Tibial nerve (tissue), 4 donors: ENCODE results near the gene PLXNB1. TPM values are rescaled to one million over a fixed set of nuclear protein-coding genes. Genes with fewer than 3 reads are reported as not detected.
"Not testable (repeated sequence)": the region's sequence is repeated elsewhere in the genome, so short reads cannot be mapped to it uniquely, and the experiment has no call there.

Experiments
- DNase-seq, 2 donors: peaks; one replicate each; pipeline ENCODE4 v3.0.0-alpha.2; 2019; ENCODE audit warnings: low spot score in 2 of 2
- H3K27ac ChIP-seq, 4 donors: fragments of 200-600 bp; sonication (generic) in 3 of 4; one replicate each; pipeline ENCODE4 v1.5.1; 2017 to 2019; ENCODE audit warnings: mild to moderate bottlenecking in 1 of 4
- H3K27me3 ChIP-seq, 2 donors: fragments of 200-600 bp; sonication (generic) in 1 of 2; one replicate each; pipeline versions ENCODE4 v1.5.1 to v1.6.0; 2017 to 2019
- H3K36me3 ChIP-seq, 3 donors: fragments of 200-600 bp; sonication (generic); one replicate each; pipeline ENCODE4 v1.5.1; 2018 to 2019
- H3K4me1 ChIP-seq, 4 donors: fragments of 200-600 bp; sonication (generic) in 3 of 4; one replicate each; pipeline ENCODE4 v1.5.1; 2017 to 2019
- H3K4me3 ChIP-seq, 4 donors: fragments of 200-600 bp; sonication (generic) in 3 of 4; one replicate each; pipeline ENCODE4 v1.5.1; 2017 to 2019; ENCODE audit warnings: mild to moderate bottlenecking in 1 of 4, moderate library complexity in 1 of 4
- H3K9me3 ChIP-seq, 4 donors: fragments of 200-600 bp; sonication (generic) in 3 of 4; one replicate each; pipeline ENCODE4 v1.5.1; 2017 to 2019
- CTCF ChIP-seq, 5 experiments: fragments of 200-600 bp in 3 of 5; fragments of 450-650 bp in 2 of 5; sonication (generic) in 3 of 5; IDR thresholded peaks; one replicate each; pipeline ENCODE4 v1.5.1; 2016 to 2019; ENCODE audit warnings: antibody characterized with exemption in 5 of 5, mild to moderate bottlenecking in 3 of 5, moderate library complexity in 2 of 5
- EP300 ChIP-seq, 2 donors: sonication (generic); formaldehyde crosslinking; IDR thresholded peaks; one replicate each; pipeline ENCODE4 v1.6.1; 2017; ENCODE audit warnings: antibody characterized with exemption in 2 of 2, mild to moderate bottlenecking in 1 of 2
- POLR2A ChIP-seq, 2 donors: fragments of 450-650 bp; IDR thresholded peaks; one replicate each; pipeline ENCODE4 v1.6.1; 2017; ENCODE audit warnings: antibody characterized with exemption in 2 of 2, mild to moderate bottlenecking in 2 of 2, moderate library complexity in 2 of 2
- WGBS, 2 donors: methylation state at CpG; one replicate each; pipeline ENCODE4 v1.1.5; 2018; 5-methylcytosine and 5-hydroxymethylcytosine counted together
- total RNA-seq, 4 donors: library from RNA; depleted of rRNA; stranded (reverse); fragments of >200 nt; gene quantifications; one replicate each; pipeline ENCODE4 v1.1.0, GENCODE V29; 2016

The PLXNB1 gene
- total RNA-seq, 4 donors from 2014 or later, result 216 to 379 (median 339) TPM

GRCh38 chr3:48464713-48465221, 34.9 kb upstream of the PLXNB1 start:
- DNase-seq, result no peak
- no peak overlapping the region for H3K4me3 ChIP-seq
- H3K36me3 ChIP-seq, result peaks cover under 1 to 74% (median 6%) of the 10 kb centered on the region in 3 donors
- H3K9me3 ChIP-seq, result no peaks in the 10 kb centered on the region
- H3K4me1 ChIP-seq, result peaks cover 0 to 45% (median 38%) of the 10 kb centered on the region in 4 donors
- 87 to 95% methylated on average over 11 to 16 of the region's 17 CpGs for WGBS, 2 donors
- H3K27ac ChIP-seq, result peak overlapping the region; percentile 98 to 99 (median 98)
- no peaks in the 10 kb centered on the region for H3K27me3 ChIP-seq
- TF ChIP-seq CTCF (IDR thresholded peaks at IDR 0.05), result no peak

GRCh38 chr3:48463703-48464102, 33.8 kb upstream of the PLXNB1 start:
- H3K9me3 ChIP-seq, result no peaks in the 10 kb centered on the region
- peaks cover 0 to 34% (median 29%) of the 10 kb centered on the region in 4 donors for H3K4me1 ChIP-seq
- peaks cover 8 to 74% (median 14%) of the 10 kb centered on the region in 3 donors for H3K36me3 ChIP-seq
- no peak for DNase-seq
- H3K27me3 ChIP-seq, result no peaks in the 10 kb centered on the region
- WGBS, 2 donors, result 73 to 85% methylated on average over 9 of the region's 9 CpGs
- H3K27ac ChIP-seq, result peak overlapping the region in 2 of 4 donors; percentile 98
- no peak overlapping the region for H3K4me3 ChIP-seq
- TF ChIP-seq EP300 (IDR thresholded peaks at IDR 0.05), result no peak
- TF ChIP-seq POLR2A (IDR thresholded peaks at IDR 0.05), result no peak
- no peak for TF ChIP-seq CTCF (IDR thresholded peaks at IDR 0.05)

GRCh38 chr3:48461767-48462166, 31.9 kb upstream of the PLXNB1 start:
- Histone ChIP-seq H3K4me1 (peaks cover 0 to 28% (median 10%) of the 10 kb centered on the region in 4 donors), H3K36me3 (peaks cover 8 to 74% (median 9%) of the 10 kb centered on the region in 3 donors)
- H3K9me3 ChIP-seq, H3K4me3 ChIP-seq, H3K27me3 ChIP-seq, DNase-seq, H3K27ac ChIP-seq: not testable (repeated sequence)
- WGBS, 2 donors, result 86 to 87% methylated on average over 7 of the region's 7 CpGs

- H3K27me3 ChIP-seq, result no peaks in the 10 kb centered on the region
- DNase-seq, result no peak
- no peaks in the 10 kb centered on the region for H3K9me3 ChIP-seq
- no peak overlapping the region for H3K27ac ChIP-seq
- H3K4me3 ChIP-seq, result no peak overlapping the region
- WGBS, 2 donors, result 96 to 98% methylated on average over 3 of the region's 3 CpGs
- H3K36me3 ChIP-seq, result peaks cover 8 to 86% (median 13%) of the 10 kb centered on the region in 3 donors
- no peak for TF ChIP-seq CTCF (IDR thresholded peaks at IDR 0.05)
- no peak for TF ChIP-seq POLR2A (IDR thresholded peaks at IDR 0.05)
- no peak for TF ChIP-seq EP300 (IDR thresholded peaks at IDR 0.05)
- H3K4me1 ChIP-seq, result peaks cover 0 to 29% (median 7%) of the 10 kb centered on the region in 4 donors
These were observed 30.6 kb upstream of the PLXNB1 start for GRCh38 chr3:48460517-48460902.

- Histone ChIP-seq H3K27me3 (no peaks in the 10 kb centered on the region), H3K4me3 (no peak overlapping the region), H3K4me1 (peaks cover 0 to 24% (median 2%) of the 10 kb centered on the region in 4 donors), H3K9me3 (no peaks in the 10 kb centered on the region), H3K27ac (peak overlapping the region in 1 of 4 donors; percentile 80), H3K36me3 (peaks cover 8 to 91% (median 15%) of the 10 kb centered on the region in 3 donors)
- TF ChIP-seq EP300 (IDR thresholded peaks at IDR 0.05) (no peak), CTCF (IDR thresholded peaks at IDR 0.05) (no peak), POLR2A (IDR thresholded peaks at IDR 0.05) (no peak)
- no peak for DNase-seq
- WGBS, 2 donors, result 70% methylated on average over 7 of the region's 7 CpGs
These were observed 30.1 kb upstream of the PLXNB1 start for GRCh38 chr3:48459773-48460516.
